Bronchial epithelial cell (primary cell): ENCODE measurements around the gene PYROXD2. TPM values are rescaled to one million over a fixed set of nuclear protein-coding genes. Genes with fewer than 3 reads are reported as not detected.
A peak's percentile ranks its signal among the peaks of the same experiment; 100 is the strongest.

Experiments
- DNase-seq: peaks from one replicate; pipeline ENCODE4 v3.0.0-alpha.2; 2010; ENCODE audit warnings: low read depth
- FAIRE-seq: peaks from 2 replicates; lab custom pipeline; 2011; peaks lifted over from hg19 to GRCh38; lab: Jason Lieb, UNC
- H3K27me3 ChIP-seq: 2 replicates; pipeline ENCODE4 v1.5.1; 2011; ENCODE audit warnings: low read length; ENCODE audit not compliant: control insufficient read depth, insufficient read depth
- H3K36me3 ChIP-seq: 2 replicates; pipeline ENCODE4 v1.5.1; 2011; ENCODE audit warnings: low read length; ENCODE audit not compliant: control insufficient read depth, insufficient read depth
- H3K4me3 ChIP-seq: 2 replicates; pipeline ENCODE4 v1.5.1; 2011; ENCODE audit warnings: mild to moderate bottlenecking, low read depth, low read length, control low read depth
- total RNA-seq: library from RNA; depleted of rRNA; stranded (reverse); fragments of >200 nt; gene quantifications from 2 replicates; pipeline ENCODE4 v1.2.1, GENCODE V29; 2014
- TF ChIP-seq, protein P1 (sequence below): IDR thresholded peaks from 2 replicates; pipeline ENCODE4 v1.5.1; 2011; ENCODE audit warnings: mild to moderate bottlenecking, moderate library complexity, low read length, control low read depth, inconsistent platforms; ENCODE audit not compliant: insufficient read depth, severe bottlenecking

The PYROXD2 gene
- 0.77 and 1.1 TPM in 2 replicates for total RNA-seq

DNA sequence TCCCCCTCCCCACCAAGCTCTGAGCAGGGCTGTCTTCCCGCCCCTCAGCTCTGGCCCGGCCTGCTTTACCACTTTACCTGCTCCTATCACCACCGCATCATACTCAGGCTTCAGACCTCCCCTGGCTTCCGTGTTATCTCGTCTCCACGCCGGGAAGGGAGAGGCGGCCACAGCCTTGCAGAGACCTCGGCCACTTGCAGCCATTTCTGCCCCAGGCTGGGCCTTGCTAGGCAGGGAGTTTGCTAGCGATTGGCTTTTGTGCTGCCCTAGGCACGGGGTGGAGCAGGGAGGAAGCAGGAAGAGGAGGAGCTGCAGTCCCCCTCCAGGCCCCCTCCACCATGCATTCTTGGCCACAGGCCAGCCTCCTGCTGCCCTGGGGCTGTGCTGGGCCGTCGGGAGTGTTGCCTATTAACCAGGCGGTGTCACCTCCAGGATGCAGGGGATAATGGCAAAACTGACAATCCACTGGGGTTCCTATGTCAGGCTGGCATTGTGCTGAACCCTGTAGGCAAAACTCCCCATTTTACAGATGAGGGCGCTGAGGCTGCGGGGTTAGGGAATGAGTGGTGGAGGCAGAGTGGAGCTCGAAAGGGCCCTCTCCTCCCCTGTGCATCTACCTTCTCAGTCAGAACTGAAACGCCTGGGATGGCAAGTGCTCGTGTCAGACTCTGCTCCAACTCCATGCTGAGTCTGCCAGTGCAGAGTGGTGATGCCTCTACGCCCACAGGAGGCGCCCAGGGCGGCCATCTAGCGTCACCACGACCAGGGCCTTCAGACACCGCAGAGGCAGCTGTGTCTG is at the start of gene PYROXD2:
TSS of gene PYROXD2 (minus strand) at position 251 of the 799 bp plus-strand sequence. CDS start at position 204, 47 bp downstream.
- no peaks in the 10 kb centered on the region for H3K27me3 ChIP-seq
- H3K36me3 ChIP-seq = peaks cover 6% of the 10 kb centered on the region
- FAIRE-seq = no peak
- H3K4me3 ChIP-seq = peak within 1 kb of the TSS; percentile 42
- peak; percentile 77 for DNase-seq
- TF ChIP-seq, protein P1, sequence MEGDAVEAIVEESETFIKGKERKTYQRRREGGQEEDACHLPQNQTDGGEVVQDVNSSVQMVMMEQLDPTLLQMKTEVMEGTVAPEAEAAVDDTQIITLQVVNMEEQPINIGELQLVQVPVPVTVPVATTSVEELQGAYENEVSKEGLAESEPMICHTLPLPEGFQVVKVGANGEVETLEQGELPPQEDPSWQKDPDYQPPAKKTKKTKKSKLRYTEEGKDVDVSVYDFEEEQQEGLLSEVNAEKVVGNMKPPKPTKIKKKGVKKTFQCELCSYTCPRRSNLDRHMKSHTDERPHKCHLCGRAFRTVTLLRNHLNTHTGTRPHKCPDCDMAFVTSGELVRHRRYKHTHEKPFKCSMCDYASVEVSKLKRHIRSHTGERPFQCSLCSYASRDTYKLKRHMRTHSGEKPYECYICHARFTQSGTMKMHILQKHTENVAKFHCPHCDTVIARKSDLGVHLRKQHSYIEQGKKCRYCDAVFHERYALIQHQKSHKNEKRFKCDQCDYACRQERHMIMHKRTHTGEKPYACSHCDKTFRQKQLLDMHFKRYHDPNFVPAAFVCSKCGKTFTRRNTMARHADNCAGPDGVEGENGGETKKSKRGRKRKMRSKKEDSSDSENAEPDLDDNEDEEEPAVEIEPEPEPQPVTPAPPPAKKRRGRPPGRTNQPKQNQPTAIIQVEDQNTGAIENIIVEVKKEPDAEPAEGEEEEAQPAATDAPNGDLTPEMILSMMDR = no peak

DNA sequence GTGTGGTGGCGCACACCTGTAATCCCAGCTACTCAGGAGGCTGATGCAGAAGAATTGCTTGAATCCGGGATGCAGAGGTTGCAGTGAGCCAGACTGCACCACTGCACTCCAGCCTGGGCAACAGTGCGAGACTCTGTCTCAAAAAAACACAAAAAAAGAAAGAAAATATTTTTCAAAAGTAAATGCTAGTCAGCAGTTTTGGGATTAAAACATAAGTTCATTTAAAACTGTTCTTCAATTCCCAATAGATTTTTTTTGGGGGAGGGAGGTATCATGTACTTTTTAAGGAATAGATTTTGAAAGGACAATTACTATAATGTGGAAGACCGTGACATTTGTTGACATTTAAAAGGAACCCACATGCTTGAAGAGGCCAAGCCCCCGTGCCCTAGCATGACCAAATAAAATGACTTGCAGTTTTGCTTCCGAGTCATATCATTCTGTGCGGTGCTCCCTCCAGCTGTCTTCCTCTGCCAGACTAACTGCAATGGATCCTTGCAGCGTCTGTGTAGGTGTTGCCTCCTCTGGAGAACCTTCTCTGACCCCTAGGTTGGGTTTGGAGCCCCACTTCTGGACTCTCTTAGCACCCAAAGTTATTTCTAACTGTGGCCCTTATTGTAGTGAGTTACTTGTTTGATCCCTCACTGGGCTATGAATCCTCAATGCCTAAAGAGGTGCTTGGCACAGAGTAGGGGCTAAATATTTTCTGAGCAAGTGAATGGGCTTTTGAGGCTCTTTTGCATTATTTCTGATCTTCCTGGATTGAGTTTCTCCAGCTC is 49.2 kb upstream of the PYROXD2 start:
- DNase-seq (no peak), FAIRE-seq (no peak)
- TF ChIP-seq, protein P1 = no peak
- Histone ChIP-seq H3K4me3 (no peak overlapping the region), H3K36me3 (no peaks in the 10 kb centered on the region), H3K27me3 (peaks cover 3% of the 10 kb centered on the region)

DNA sequence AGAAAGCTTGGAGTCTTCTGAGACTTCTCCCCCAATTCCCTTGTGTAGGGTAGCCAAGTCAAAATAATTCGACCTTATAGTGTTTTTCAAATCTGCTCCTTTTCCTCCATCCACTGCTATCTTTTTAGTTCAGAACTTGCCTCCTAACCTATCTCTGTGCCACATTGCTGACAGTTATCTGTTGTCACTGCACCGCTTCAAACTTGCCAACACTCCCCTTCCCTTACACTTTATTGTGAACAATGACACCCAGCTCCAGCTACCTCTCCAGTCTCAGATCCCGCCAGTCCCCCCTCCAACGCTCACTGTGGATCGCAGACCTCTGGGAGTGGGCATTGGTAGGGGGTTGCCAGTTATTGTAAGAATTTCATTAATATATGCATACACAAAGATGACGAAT is 48.0 kb upstream of the PYROXD2 start:
- FAIRE-seq (no peak), DNase-seq (no peak)
- Histone ChIP-seq H3K4me3 (no peak overlapping the region), H3K36me3 (no peaks in the 10 kb centered on the region), H3K27me3 (peaks cover under 1% of the 10 kb centered on the region)
- TF ChIP-seq, protein P1 = no peak

DNA sequence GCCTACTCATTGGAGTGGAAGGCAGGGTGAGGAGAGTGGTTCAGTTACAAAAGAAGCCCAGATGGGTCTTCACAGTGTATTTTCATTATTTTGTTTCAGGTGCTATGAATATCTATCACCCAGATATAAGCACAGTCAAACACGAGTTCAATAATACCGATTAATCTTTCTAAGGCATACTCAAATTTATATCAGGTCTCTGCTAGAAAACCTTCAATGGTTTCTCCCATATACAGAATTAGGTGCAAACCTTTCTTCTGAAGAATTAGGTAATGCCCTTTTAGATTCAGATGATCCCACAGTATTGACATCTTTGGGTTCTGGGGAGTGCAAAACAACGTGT is 46.5 kb upstream of the PYROXD2 start:
- H3K27me3 ChIP-seq = no peaks in the 10 kb centered on the region
- TF ChIP-seq, protein P1 = no peak
- no peak for FAIRE-seq
- H3K4me3 ChIP-seq = no peak overlapping the region
- no peaks in the 10 kb centered on the region for H3K36me3 ChIP-seq
- no peak for DNase-seq

DNA sequence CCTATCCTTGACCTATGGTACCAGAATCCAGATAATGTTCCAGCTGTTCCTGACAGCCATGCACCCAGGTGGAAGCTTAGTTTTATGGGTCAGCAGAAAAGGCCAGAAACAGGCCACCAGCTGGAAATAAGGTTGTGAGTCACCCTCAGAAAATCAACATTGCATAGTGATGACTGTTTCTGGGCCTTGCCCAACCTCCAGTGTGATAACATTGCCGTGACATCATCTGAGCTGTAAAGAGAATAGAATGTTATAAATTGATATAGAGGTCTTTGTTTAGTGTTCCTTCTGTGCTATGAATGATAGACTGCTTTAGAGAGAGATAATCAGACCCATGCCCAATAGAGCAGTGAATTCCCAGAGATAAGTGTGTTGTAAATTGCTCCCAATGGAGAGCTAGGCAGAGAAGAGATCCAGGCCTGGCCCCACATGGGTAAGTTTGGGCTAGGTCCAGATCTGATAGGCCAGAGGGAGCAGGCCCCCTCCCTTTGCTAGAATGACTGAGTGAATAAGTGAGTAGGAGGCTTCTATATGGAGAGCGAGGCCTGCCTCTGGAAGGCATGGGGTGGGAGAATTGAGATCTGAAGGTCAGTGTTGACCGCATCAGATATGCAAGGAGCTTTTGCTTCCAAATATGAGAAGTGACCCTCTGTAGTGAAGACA is 46.0 kb upstream of the PYROXD2 start:
- DNase-seq (peak; percentile 94), FAIRE-seq (peak; percentile 28)
- TF ChIP-seq, protein P1 = no peak
- Histone ChIP-seq H3K27me3 (no peaks in the 10 kb centered on the region), H3K4me3 (no peak overlapping the region), H3K36me3 (no peaks in the 10 kb centered on the region)
